Measurements from ENCODE around the gene MAFG.

Gene MAFG

DNA sequence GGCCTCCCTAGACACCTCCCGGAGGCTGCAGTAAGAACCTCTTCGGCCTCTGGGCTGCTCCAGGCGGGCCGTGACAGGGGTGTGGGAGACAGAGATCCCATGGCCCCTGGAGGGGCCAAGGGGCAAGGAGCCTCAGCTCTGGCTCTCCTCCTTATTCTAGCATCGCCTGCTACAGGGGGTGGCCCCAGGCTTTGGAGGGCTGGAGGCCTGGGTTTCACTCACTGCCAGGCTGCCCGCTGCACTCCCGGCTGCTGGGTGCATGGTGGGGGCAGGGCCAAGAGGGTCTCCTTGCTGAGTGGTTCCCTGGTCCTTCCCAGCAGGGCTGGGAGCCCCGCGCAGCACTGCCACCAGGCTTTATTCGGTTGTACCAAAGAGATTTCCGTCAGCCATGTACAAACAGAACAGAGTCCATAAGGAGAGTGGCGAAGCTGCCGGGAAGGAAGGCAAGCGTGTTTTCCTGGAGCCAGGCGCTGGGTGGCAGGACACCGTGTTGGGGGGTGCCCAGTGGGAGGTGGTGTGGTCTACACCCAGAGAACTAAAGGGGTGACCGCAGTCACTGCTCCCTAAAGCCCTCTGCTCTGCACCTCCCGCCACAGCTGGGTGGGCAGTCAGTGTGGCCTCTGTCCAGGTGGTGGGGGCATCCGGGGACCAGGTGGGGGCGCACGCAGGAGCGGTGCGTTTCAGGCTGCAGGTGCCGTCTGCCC, 23.5 kb downstream of the MAFG start:
- no peak for FAIRE-seq
- no peak for TF ChIP-seq SPI1 (IDR thresholded peaks at IDR 0.05; ENCODE audit: low read depth, low read length)
- no peak for TF ChIP-seq PAX5 (IDR thresholded peaks at IDR 0.05; ENCODE audit: insufficient read depth, low read length, severe bottlenecking)
- no peak for TF ChIP-seq POU2F2 (IDR thresholded peaks at IDR 0.05; ENCODE audit: low read depth, low read length)
- no peak for TF ChIP-seq POLR2AphosphoS5 (IDR thresholded peaks at IDR 0.05; ENCODE audit: low read depth, low read length)
- TF ChIP-seq POLR2A (IDR thresholded peaks at IDR 0.05; ENCODE audit: low read depth, low read length): no peak
- TF ChIP-seq TAF1 (IDR thresholded peaks at IDR 0.05; ENCODE audit: low read depth, low read length): no peak
- DNase-seq (ENCODE audit: insufficient read length, low spot score): no peak

DNA sequence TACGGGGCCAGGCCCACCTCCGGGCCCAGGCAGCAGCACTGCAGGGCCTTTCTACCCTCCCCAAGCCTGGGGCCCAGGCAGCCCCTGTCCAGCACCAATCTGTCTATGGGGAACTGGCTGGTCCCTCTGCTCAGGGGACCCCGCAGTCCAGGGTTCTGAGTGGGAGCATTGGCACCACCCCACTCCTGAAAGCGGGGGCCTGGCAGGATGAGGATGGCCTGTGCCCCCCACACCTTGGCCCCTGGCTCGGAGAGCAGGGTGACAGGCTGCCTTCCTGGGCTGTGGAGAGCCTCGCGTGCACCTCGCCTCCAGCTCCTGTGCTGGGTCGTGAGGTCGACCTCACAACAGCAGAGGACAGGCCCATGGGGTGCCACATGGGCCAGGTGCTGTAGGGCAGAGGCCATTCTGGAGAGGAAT, 24.1 kb downstream of the MAFG start:
- TF ChIP-seq POU2F2 (IDR thresholded peaks at IDR 0.05; ENCODE audit: low read depth, low read length) (no peak), TAF1 (IDR thresholded peaks at IDR 0.05; ENCODE audit: low read depth, low read length) (no peak), PAX5 (IDR thresholded peaks at IDR 0.05; ENCODE audit: insufficient read depth, low read length, severe bottlenecking) (no peak), SPI1 (IDR thresholded peaks at IDR 0.05; ENCODE audit: low read depth, low read length) (no peak)
- no peak for FAIRE-seq
- no peak for DNase-seq (ENCODE audit: insufficient read length, low spot score)

DNA sequence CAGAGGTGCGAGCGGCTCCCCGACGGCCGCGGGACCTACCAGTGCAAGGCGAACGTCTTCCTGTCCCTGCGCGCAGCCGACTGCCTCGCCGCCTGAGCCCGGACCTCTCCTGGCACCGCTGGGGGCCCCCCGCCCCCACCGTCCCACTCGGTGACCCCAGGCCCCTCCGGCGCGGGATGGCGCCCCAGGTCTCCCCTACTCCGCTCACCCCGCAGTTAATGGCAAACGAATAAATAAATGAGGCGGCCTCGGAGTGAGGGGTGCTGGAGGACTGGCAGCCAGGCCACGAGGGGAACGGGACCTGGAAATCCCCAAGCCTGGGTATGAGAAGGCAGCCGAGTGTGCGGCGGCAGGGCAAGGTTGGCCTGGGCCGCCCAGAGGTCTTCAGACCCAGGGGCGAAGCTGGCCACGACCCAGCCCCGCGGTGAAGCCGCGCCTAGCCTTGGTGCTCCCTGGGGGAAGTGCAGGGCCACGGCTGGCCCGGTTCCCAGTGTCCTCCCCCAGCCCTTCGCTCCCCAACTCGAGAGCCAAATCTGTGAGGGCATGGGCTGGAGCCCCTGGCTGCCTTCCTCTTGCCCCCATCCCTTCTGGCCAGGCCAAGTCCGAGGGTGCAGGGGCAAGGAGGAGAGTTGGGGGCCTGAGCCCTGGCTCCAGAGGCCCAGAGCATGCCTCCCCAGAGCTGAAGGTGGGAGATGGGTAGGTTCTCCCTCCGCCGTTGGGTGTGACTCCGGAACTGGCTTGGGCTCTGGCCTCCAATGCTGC, 24.7 kb downstream of the MAFG start:
- FAIRE-seq (no peak), DNase-seq (ENCODE audit: insufficient read length, low spot score) (no peak)
- TF ChIP-seq TAF1 (IDR thresholded peaks at IDR 0.05; ENCODE audit: low read depth, low read length) (no peak), POLR2AphosphoS5 (IDR thresholded peaks at IDR 0.05; ENCODE audit: low read depth, low read length) (no peak), POLR2A (IDR thresholded peaks at IDR 0.05; ENCODE audit: low read depth, low read length) (no peak), SPI1 (IDR thresholded peaks at IDR 0.05; ENCODE audit: low read depth, low read length) (no peak), PAX5 (IDR thresholded peaks at IDR 0.05; ENCODE audit: insufficient read depth, low read length, severe bottlenecking) (no peak), POU2F2 (IDR thresholded peaks at IDR 0.05; ENCODE audit: low read depth, low read length) (no peak)

DNA sequence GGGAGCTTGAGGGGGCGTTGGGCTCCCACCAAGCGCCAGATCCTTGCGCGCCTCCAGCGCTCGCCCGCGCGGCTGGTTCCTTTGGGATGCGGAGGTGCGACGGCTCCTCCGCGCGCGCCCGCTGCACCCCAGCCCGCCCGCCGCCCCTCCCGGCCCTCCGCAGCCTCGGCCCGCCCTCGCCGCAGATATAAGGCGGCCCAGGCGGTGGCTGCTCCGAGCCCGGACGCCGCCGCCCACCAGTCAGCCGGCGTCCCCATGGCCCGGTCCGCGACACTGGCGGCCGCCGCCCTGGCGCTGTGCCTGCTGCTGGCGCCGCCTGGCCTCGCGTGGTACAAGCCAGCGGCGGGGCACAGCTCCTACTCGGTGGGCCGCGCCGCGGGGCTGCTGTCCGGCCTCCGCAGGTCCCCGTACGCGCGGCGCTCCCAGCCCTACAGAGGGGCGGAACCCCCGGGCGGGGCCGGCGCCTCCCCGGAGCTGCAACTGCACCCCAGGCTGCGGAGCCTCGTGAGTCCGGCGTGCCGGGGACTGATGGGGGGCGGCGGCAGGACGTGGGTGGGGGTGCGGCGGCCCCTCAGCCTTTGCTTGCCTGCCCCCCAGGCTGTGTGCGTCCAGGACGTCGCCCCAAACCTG, 25.4 kb downstream of the MAFG start, which contains the start of gene NPB:
TSS of gene NPB (plus strand) at position 216 of the 630 bp plus-strand sequence. CDS start at position 256, 40 bp downstream.
- DNase-seq (ENCODE audit: insufficient read length, low spot score) (no peak), FAIRE-seq (peak; percentile 26)
- TF ChIP-seq POLR2A (IDR thresholded peaks at IDR 0.05; ENCODE audit: low read depth, low read length) (no peak), POLR2AphosphoS5 (IDR thresholded peaks at IDR 0.05; ENCODE audit: low read depth, low read length) (no peak), SPI1 (IDR thresholded peaks at IDR 0.05; ENCODE audit: low read depth, low read length) (no peak), POU2F2 (IDR thresholded peaks at IDR 0.05; ENCODE audit: low read depth, low read length) (no peak), PAX5 (IDR thresholded peaks at IDR 0.05; ENCODE audit: insufficient read depth, low read length, severe bottlenecking) (no peak), TAF1 (IDR thresholded peaks at IDR 0.05; ENCODE audit: low read depth, low read length) (no peak)

DNA sequence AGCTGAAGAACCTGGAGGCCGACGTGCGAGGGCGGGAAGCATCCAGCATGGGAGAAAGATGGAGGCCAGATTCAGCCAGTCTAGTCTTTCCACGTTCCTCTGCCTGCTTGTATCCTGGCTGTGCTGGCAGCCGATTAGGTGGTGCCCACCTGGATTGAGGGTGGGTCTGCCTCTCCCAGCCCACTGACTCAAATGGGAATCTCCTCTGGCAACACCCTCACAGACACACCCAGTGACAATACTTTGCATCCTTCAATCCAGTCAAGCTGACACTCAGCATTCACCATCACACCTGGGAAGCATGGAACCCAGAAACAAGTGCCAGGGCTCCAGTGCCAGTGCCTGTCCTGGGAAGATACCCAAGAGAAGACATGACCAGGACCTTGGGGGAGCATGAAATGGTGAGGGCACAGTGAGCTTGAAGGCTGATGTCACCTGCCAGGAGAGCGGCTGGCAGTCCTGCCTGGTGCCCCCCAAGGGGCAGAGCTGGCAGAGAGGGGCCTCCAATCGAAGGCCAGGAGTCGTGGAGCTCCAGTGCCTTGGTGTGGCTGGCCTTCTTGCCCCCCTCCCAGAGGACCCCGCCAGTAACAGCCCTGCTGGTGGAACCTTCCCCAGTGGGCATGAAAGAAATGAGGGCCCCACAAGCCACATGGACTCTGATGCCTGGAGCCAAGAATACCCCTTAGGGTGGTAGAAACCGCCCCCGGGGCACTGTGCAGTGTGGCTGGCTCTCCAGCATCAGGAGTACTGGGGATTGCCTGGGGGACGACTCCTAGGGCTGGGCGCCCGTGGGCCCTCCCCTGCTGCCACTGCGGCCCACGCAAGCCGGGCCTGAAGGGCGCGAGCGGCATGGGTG, 26.1 kb downstream of the MAFG start:
- no peak for TF ChIP-seq POLR2A (IDR thresholded peaks at IDR 0.05; ENCODE audit: low read depth, low read length)
- TF ChIP-seq PAX5 (IDR thresholded peaks at IDR 0.05; ENCODE audit: insufficient read depth, low read length, severe bottlenecking): no peak
- TF ChIP-seq SPI1 (IDR thresholded peaks at IDR 0.05; ENCODE audit: low read depth, low read length): no peak
- TF ChIP-seq TAF1 (IDR thresholded peaks at IDR 0.05; ENCODE audit: low read depth, low read length): no peak
- TF ChIP-seq POU2F2 (IDR thresholded peaks at IDR 0.05; ENCODE audit: low read depth, low read length): no peak
- no peak for TF ChIP-seq POLR2AphosphoS5 (IDR thresholded peaks at IDR 0.05; ENCODE audit: low read depth, low read length)
- FAIRE-seq (no peak), DNase-seq (ENCODE audit: insufficient read length, low spot score) (no peak)

DNA sequence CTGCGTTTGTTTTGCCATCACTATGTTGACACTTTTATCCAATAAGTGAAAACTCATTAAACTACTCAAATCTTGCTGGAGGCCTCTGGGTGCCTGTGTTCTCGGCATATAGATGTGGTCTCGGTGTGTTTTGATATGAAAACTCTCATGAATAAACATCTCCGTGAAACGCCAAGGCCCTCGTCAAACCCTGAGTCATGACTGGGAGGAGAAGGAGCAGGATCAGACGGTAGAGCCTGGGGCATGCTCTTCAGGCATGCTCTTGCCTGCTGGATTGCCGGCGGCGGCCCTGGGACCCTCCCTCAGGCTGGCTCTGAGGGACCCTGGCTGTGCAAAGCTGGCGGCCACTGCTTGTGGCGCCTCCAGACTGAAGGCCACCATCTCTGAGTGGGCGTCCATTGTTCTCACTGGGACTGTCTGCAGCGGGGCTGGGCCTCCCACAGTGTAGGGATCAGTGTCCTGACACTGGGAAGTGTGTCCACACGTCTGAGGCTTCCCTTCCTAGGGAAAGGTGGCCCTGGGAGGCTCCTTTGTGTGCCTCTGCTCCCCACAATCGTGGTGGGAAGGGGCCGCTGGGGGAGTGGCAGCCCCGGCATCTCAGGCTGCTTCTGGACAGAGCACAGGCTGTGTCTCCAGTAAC, 27.2 kb downstream of the MAFG start:
- no peak for DNase-seq (ENCODE audit: insufficient read length, low spot score)
- no peak for FAIRE-seq
- no peak for TF ChIP-seq SPI1 (IDR thresholded peaks at IDR 0.05; ENCODE audit: low read depth, low read length)
- TF ChIP-seq TAF1 (IDR thresholded peaks at IDR 0.05; ENCODE audit: low read depth, low read length): no peak
- no peak for TF ChIP-seq PAX5 (IDR thresholded peaks at IDR 0.05; ENCODE audit: insufficient read depth, low read length, severe bottlenecking)
- no peak for TF ChIP-seq POLR2A (IDR thresholded peaks at IDR 0.05; ENCODE audit: low read depth, low read length)
- TF ChIP-seq POU2F2 (IDR thresholded peaks at IDR 0.05; ENCODE audit: low read depth, low read length): no peak

DNA sequence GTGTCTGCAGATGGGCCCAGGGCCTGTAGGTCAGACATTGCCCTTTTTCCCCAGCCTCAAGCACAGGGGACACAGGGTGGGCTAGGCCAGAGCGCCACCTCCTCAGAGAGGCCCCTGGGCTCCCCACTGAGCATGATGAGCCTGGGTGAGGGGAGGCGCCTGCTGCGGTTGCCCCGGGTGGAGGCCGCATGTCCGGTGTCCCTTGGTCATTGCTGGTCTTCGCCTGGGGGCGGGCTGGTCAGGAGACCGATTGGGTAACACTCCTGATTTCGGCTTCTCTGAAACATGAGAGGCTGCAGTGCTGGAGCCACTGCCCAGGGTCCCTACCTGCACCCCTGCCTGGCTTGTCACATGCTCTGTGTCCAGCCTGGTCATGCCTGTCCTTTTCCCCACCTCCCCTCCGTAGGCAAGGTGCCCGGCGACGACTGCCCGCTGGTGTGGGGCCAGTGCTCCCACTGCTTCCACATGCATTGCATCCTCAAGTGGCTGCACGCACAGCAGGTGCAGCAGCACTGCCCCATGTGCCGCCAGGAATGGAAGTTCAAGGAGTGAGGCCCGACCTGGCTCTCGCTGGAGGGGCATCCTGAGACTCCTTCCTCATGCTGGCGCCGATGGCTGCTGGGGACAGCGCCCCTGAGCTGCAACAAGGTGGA, 27.9 kb downstream of the MAFG start:
- DNase-seq (ENCODE audit: insufficient read length, low spot score) (no peak), FAIRE-seq (no peak)
- TF ChIP-seq POLR2AphosphoS5 (IDR thresholded peaks at IDR 0.05; ENCODE audit: low read depth, low read length): no peak

DNA sequence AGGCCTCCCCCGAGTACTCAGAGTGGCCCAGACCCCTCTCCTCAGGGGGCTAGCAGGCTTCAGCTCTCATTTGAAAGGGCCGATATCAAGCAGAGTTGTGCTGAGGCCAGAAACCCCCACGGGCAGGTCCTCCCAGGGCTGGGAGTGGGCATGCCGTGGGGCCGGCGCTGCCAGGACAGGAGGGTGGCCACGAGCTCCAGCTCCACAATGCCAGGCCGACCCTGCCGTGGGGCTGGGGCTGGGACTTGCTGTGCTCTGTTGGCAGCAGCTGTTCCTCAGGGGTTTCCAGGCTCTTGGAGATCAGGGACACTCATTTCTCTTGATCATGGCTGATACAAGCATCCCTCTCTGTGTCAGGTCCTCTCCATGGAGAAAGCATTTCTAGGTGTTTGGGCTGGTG, 28.6 kb downstream of the MAFG start:
- TF ChIP-seq POLR2AphosphoS5 (IDR thresholded peaks at IDR 0.05; ENCODE audit: low read depth, low read length) (0 out of 2 replicates have a peak, but pooled peaks have one; percentile 31), SPI1 (IDR thresholded peaks at IDR 0.05; ENCODE audit: low read depth, low read length) (no peak)
- FAIRE-seq: no peak

More for the DNA sequence above, 28.6 kb downstream of the MAFG start:
- DNase-seq (ENCODE audit: insufficient read length, low spot score): no peak

Measured in GM12891 (cell line).